Measurements from ENCODE around the gene ASPSCR1. TPM values are rescaled to one million over a fixed set of nuclear protein-coding genes. Genes with fewer than 3 reads are reported as not detected.

The ASPSCR1 gene
- total and polyA plus RNA-seq, 2 donors from 2014 or later: 35.2 to 57.5 TPM

DNA sequence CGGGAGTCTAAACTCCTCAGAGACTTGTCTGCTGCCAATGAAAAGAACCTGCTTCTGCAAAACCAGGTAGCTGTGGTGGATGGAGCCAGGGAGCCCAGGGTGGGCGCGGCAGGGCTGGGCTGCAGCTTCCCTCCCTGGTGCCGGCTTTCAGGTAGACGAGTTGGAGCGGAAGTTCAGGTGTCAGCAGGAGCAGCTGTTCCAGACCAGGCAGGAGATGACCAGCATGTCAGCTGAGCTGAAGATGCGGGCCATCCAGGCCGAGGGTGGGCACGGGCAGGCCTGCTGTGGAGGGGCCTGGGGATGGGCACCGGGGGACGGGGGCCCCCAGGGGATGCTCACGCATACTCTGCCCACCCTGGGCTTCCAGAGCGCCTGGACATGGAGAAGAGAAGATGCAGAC is 50.8 kb downstream of the ASPSCR1 start:
- FAIRE-seq (no peak), DNase-seq (no peak)
- no peaks in the 10 kb centered on the region for H3K27me3 ChIP-seq (ENCODE audit: control insufficient read depth, insufficient read depth, low read length)
- no peaks in the 10 kb centered on the region for H3K9me3 ChIP-seq (ENCODE audit: control insufficient read depth in 2 of 3, insufficient read depth in 1 of 3, low read length in 3 of 3)
- H3K9ac ChIP-seq (ENCODE audit: low read length in 3 of 3): no peak overlapping the region
- no peak overlapping the region for H3K4me3 ChIP-seq (ENCODE audit: low read length in 3 of 3)
- intact Hi-C loops (cut with DNase I): no loop called here
- no peak for TF ChIP-seq CTCF (IDR thresholded peaks at IDR 0.05; ENCODE audit: borderline replicate concordance, extremely low read depth, insufficient read depth)
- no peaks in the 10 kb centered on the region for H3K36me3 ChIP-seq (ENCODE audit: control insufficient read depth in 2 of 3, insufficient read depth in 3 of 3, low read length in 3 of 3)
- no peak overlapping the region for H3K27ac ChIP-seq (ENCODE audit: low read depth in 2 of 2, low read length in 2 of 2)
- H3K4me1 ChIP-seq (ENCODE audit: control insufficient read depth in 2 of 3, insufficient read depth in 2 of 3, low read depth in 1 of 3, low read length in 3 of 3): peaks cover 0 to 20% (median 0%) of the 10 kb centered on the region in 3 donors

GRCh38 chr17:82028966-82029365 is 51.5 kb downstream of the ASPSCR1 start:
- Histone ChIP-seq H3K4me1 (ENCODE audit: control insufficient read depth in 2 of 3, insufficient read depth in 2 of 3, low read depth in 1 of 3, low read length in 3 of 3) (peaks cover 0 to 15% (median 0%) of the 10 kb centered on the region in 3 donors), H3K9ac (ENCODE audit: low read length in 3 of 3) (no peak overlapping the region), H3K4me3 (ENCODE audit: low read length in 3 of 3) (no peak overlapping the region), H3K36me3 (ENCODE audit: control insufficient read depth in 2 of 3, insufficient read depth in 3 of 3, low read length in 3 of 3) (no peaks in the 10 kb centered on the region), H3K9me3 (ENCODE audit: control insufficient read depth in 2 of 3, insufficient read depth in 1 of 3, low read length in 3 of 3) (no peaks in the 10 kb centered on the region), H3K27ac (ENCODE audit: low read depth in 2 of 2, low read length in 2 of 2) (no peak overlapping the region), H3K27me3 (ENCODE audit: control insufficient read depth, insufficient read depth, low read length) (no peaks in the 10 kb centered on the region)
- intact Hi-C loops (cut with DNase I): no loop called here
- FAIRE-seq (no peak), DNase-seq (no peak)
- TF ChIP-seq CTCF (IDR thresholded peaks at IDR 0.05; ENCODE audit: borderline replicate concordance, extremely low read depth, insufficient read depth): no peak

- no peak for TF ChIP-seq CTCF (IDR thresholded peaks at IDR 0.05; ENCODE audit: borderline replicate concordance, extremely low read depth, insufficient read depth)
- Histone ChIP-seq H3K9me3 (ENCODE audit: control insufficient read depth in 2 of 3, insufficient read depth in 1 of 3, low read length in 3 of 3) (no peaks in the 10 kb centered on the region), H3K36me3 (ENCODE audit: control insufficient read depth in 2 of 3, insufficient read depth in 3 of 3, low read length in 3 of 3) (no peaks in the 10 kb centered on the region), H3K27me3 (ENCODE audit: control insufficient read depth, insufficient read depth, low read length) (no peaks in the 10 kb centered on the region), H3K4me1 (ENCODE audit: control insufficient read depth in 2 of 3, insufficient read depth in 2 of 3, low read depth in 1 of 3, low read length in 3 of 3) (peaks cover 0 to 13% (median 0%) of the 10 kb centered on the region in 3 donors), H3K4me3 (ENCODE audit: low read length in 3 of 3) (no peak overlapping the region), H3K27ac (ENCODE audit: low read depth in 2 of 2, low read length in 2 of 2) (no peak overlapping the region), H3K9ac (ENCODE audit: low read length in 3 of 3) (no peak overlapping the region)
- no peak for DNase-seq
- intact Hi-C loops (cut with DNase I): no loop called here
- no peak for FAIRE-seq
Observed at GRCh38 chr17:82029391-82029790, 52.0 kb downstream of the ASPSCR1 start.

- intact Hi-C loops (cut with DNase I): loop anchor here (10.0 kb wide), 1 partner anchor 125 kb away; no protein-coding TSS in a partner anchor
- FAIRE-seq (no peak), DNase-seq (no peak)
- TF ChIP-seq CTCF (IDR thresholded peaks at IDR 0.05; ENCODE audit: borderline replicate concordance, extremely low read depth, insufficient read depth): no peak
- H3K36me3 ChIP-seq (ENCODE audit: control insufficient read depth in 2 of 3, insufficient read depth in 3 of 3, low read length in 3 of 3): peaks cover 0 to 3% (median 0%) of the 10 kb centered on the region in 3 donors
- H3K9ac ChIP-seq (ENCODE audit: low read length in 3 of 3): no peak overlapping the region
- H3K9me3 ChIP-seq (ENCODE audit: control insufficient read depth in 2 of 3, insufficient read depth in 1 of 3, low read length in 3 of 3): no peaks in the 10 kb centered on the region
- H3K27ac ChIP-seq (ENCODE audit: low read depth in 2 of 2, low read length in 2 of 2): no peak overlapping the region
- no peak overlapping the region for H3K4me3 ChIP-seq (ENCODE audit: low read length in 3 of 3)
- H3K4me1 ChIP-seq (ENCODE audit: control insufficient read depth in 2 of 3, insufficient read depth in 2 of 3, low read depth in 1 of 3, low read length in 3 of 3): peaks cover 0 to 13% (median 0%) of the 10 kb centered on the region in 3 donors
- H3K27me3 ChIP-seq (ENCODE audit: control insufficient read depth, insufficient read depth, low read length): no peaks in the 10 kb centered on the region
Observed at GRCh38 chr17:82029990-82030469, 52.6 kb downstream of the ASPSCR1 start.

All from kidney (tissue), 14 donors.